SK-MEL-5 (cell line): ENCODE results near the gene FANK1. TPM values are rescaled to one million over a fixed set of nuclear protein-coding genes. Genes with fewer than 3 reads are reported as not detected.

Experiments
- DNase-seq: peaks from one replicate; pipeline ENCODE4 v3.0.0-alpha.2; 2016; ENCODE audit warnings: low read depth, low spot score
- in situ Hi-C: cut with HindIII; loops from 2 replicates; pipeline ENCODE4 v1.10.0; 2016; ENCODE audit warnings: low sequenced_read_pairs, high pct_unique_total_duplicates, low pct_unique_long_range_greater_than_20kb
- total RNA-seq: library from RNA; depleted of rRNA; stranded (reverse); fragments of >200 nt; shearing (Covaris generic); gene quantifications from 2 replicates; pipeline ENCODE4 v1.2.3, GENCODE V29; 2014

The FANK1 gene
- total RNA-seq, 1 experiment from 2014 or later = 1.6 TPM

DNA sequence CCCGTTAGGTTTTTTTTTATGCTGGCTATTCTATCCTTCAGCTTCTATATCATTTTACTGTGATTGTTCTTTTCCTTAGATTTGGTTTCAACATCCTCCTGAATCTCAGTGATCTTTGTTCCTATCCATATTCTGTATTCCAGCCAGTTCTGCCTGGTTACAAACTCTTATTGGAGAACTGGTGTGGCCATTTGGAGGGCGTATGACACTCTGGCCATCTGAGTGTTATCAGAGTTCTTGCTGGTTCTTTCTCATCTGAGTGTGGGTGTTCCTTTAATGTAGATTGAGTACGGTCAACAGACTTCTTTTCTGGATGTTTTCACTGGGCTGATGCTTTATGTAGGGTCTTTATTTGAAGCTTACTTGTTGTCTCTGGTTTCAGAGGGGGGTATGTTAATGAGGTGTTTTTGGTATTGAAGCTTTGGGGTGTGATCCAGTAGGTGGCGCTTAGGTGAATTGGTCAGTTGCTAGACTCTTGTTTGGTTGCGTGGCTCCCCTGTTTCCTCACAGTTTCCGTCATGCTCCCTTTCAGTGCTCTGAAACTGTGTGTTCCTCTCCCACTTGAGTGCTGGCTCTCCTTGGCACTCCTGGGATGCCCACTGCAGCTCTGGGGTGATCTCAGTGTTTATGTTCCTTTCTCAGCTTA, 80.7 kb downstream of the FANK1 start:
- in situ Hi-C loops = no loop called here

DNA sequence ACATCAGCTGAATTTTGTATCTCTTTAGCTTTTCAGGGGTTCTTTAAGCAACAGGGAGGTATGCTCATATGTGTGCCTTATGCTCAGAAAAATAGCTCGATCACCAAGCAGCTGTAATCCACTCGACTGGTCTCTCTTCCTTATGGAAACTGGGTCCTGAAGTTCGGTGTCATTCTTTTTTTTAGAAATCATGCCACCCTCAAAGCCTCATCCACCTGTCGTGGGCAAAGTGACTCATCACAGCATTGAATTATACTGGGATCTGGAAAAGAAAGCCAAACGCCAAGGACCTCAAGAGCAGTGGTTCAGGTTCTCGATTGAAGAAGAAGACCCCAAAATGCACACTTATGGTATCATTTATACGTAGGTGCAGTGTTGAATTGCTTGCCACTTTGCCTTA, 83.6 kb downstream of the FANK1 start:
- no peak for DNase-seq
- in situ Hi-C loops = no loop called here

More for the DNA sequence above, 80.7 kb downstream of the FANK1 start:
- DNase-seq = peak; percentile 35

DNA sequence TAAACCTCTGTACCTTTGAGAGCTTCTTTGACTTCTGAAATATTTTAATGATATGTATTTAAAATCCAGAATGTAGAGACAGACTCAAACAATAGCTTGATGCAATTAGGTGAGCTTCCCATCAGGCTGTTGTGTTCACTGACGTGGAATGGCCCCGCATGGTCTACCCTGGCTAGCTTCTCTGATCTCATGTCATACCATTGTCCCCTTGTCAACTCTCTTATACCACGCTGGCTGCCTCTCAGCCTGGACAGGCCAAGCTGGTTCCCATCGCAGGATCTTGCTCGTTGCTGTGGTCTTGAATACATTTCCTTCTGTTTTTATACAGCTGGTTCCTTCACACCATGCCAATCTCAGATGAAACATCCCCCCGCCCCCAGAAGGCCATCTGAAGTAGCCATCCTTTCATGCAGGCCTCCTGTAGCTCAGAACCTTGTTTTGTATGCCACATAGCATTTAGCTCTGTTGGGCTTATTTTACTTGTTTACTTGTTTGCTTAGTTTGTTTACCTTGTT, 84.2 kb downstream of the FANK1 start:
- in situ Hi-C loops = no loop called here
- DNase-seq = no peak

DNA sequence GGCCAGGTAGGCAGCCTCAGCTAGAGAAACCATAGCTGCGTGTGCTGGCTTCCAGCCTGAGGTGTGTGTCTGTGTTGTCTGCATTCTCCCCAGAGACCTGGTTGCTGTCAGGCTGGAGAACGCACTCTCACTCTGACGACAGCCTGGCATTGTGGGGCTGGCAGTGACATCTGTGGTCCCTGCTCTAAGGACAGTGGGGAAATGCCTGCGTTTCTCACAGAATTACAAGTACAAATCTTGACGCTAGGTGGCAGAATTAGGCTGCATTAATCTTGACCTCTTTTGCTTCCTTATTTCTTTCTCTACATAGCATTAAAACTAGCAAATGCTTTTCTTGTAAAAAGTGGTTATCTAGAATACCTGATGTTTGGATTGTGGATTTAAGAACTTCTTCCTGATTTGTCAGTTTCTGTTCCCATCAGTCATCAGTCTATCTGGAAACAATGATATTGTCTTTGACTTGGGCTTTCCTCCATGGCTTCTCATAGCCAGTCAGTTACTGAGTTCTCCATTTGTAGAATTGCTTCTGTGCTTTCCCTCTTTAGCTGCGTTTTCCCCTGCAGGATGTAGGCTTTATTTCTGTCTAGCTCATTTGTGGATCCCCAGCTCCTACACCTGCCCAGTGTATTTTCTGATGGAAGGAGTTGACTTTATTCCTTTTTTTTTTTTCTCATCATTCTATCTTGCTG, 86.0 kb downstream of the FANK1 start:
- in situ Hi-C loops = no loop called here
- peak; percentile 67 for DNase-seq

DNA sequence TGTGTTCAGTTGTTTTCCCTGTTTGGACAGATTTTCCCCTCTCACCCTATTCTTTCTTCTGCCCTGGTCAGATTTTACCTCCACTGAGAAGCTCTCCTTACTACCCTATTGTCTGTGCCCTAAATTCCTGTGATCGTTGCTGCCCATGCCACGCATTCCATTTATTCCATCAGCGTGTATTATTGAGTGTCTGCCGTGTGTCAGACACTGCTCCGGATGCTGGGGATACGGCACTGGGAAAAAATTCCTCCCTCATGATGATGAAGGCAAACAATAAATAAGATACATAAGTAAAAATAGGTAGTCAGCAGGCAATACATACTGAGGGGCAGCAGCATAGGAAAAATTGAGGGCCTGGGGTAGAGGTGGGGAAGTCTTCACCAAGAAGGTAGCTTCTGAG, 86.8 kb downstream of the FANK1 start:
- in situ Hi-C loops = no loop called here

DNA sequence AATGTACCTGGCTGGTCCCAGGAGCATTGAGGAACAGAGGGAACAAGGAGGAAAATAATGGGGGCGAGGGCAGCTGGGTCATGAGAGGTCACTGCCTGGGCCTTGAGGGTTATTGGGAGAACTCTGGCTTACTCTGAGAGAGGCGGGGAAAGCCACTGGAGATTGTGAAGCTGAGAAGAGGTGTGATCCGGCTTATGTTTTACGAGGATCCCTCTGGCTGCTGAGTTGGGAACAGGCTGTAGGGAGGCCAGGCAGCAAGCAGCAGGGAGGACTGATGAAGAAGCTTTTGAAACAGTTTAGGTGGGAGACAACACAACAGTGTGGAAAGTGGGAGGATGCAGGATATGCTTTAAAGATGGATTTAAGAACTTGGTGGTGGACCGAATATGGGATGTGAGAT, 87.3 kb downstream of the FANK1 start:
- DNase-seq = no peak
- in situ Hi-C loops = no loop called here

More for the DNA sequence above, 86.8 kb downstream of the FANK1 start:
- no peak for DNase-seq

DNA sequence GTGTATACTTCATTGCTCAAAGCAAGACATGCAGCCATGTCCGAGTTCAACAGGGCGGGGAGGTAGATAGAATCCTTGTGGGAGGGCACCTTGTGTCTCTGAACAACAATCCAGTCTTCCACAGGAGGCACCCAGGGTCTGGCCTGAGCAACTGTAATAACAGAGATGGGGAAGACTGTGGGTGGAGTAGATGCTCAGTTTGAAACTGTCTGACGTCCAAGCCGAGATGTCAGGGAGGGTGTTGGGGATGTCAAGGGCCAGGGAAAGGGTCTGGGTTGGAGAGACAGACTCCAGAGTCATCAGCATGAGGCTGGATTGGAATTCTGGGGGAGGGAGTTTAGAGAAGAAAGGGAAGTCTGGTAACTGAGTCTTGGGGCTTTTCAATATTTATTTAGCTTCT, 88.0 kb downstream of the FANK1 start:
- DNase-seq = no peak
- in situ Hi-C loops = no loop called here

DNA sequence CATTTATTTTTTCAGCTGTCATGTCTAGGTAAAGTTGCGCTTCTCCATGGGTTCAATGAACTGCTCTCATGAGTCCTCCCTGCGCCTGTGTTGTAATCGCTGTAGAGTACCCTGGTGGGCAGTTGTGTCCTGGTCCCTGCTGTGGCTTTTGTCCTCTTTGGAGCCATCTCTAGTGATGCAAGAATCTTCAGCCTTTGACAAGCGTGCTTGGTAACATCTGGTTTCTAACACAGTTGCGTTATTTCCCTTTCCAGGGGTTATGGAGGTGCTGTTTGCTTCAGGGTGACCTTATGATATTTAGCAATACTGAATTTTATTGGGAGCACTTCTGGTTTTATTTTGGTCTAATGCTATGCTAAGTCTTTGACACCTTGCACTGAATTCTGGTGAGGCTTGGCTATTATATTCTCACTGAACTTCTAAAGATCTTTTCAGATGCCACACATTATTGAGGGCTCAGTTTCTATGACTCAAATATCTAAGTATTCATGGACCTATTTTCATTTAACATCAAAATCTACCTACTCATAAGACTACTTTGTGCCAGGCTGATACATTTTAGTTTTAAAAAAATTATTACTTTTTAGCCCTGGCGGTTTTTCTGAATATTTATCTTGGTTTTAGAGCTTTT, 88.6 kb downstream of the FANK1 start:
- in situ Hi-C loops = no loop called here
- no peak for DNase-seq

DNA sequence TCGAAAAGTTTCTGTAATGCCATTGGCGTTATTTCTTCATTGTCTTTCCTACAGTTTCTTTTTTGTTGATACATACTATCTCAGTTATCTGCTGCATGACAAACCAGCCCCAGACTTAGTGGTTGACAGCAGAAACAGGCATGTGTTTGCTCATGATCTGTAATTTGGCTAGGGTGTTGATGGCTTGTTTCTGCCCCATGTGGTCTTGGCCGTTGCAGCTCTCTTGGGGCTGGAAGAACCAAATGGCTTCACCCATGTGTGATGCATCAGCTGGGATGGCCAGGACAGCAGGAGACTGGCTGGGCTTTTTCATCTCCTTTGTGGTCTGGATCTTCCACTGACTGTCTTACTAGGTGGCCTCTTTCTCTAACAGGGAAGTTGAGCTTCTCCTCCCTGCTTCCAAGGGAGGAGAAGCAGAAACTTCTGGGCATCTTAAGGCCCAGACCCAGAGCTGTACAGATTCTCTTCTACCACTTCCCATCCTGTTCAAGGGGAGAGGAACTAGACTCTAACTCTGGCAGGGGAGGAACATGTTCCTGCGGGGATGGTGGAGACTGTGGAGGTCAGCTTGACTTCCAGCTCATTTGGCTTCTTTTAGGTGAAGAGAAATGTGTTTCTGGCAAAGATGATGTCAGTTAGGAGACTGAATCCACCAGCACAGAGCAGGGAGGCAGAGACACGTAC, 89.3 kb downstream of the FANK1 start:
- DNase-seq = no peak
- in situ Hi-C loops = no loop called here

DNA sequence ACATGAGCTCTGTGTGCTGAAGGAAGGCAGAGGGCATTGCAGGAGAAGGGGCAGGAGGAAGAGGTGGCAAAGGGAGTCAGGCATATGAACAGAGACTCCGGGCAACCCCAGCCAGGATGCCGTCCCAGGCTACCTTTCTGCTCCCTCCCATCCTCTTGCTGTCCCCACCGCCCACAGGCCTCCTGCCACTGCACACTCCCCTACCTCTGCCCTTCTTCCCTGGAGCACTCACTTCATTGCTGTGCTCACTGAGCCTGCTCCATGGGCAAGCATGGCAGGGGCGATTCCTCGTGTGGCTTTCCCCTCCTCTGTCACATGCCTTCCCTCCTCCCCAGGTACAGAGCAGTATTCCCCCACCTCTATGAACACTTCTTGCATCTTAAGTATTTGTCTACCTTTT, 93.4 kb downstream of the FANK1 start:
- in situ Hi-C loops = no loop called here
- DNase-seq = no peak

DNA sequence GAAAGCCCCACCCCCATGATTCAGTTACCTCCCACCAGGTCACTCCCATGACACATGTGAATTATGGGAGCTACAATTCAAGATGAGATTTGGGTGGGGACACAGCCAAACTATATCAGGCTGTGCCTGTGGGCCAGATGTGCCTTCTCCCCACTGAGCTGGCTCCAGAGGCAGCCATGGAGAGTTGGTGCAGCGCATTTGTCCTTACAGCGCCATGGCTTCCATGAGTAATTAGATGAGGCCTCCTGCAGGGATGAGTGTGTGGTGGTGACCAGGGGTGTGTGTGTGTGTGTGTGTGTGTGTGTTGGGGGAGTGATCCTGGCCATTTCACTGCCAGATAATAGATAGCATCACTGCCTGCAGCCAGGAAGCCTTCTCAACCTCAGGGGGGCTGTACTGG, 94.6 kb downstream of the FANK1 start:
- in situ Hi-C loops = no loop called here
- DNase-seq = no peak

DNA sequence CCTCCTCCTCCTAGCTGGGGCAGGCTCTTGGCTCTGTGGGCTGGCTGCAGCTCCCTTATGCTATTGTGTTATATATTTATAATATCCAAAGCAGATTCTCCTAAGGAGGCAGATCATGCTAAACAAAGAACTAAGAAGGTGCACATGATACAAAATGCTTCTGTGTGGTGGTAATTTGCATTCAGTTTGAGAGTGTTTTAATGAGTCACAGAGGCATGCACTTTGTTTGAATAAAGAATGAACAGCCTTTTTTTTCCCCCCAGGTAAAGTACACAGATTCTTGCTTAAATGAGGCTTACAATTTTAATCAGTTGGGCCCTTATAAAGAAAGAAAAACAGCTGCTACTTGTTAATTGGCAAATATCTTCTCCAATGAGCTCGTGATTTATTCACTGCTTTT, 95.0 kb downstream of the FANK1 start:
- no peak for DNase-seq
- in situ Hi-C loops = no loop called here

DNA sequence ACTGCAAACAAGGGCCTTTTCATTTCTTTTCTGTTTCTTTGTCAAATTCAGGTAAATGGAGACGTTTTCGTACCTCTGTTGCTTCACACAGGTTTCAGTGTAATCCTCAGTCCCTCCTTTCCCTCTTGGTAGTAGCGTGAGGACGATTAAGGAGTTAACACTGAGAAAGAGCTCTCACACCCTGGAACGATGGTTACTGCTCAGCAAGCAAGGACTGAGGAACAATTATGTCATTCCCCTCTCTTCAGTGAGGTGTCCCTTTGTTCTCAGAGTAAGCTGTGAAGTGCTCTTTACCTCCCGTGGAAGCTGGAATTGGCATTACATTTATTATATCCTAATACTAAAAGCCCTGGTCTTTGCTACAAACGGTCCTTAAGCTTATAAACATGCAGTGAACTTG, 95.9 kb downstream of the FANK1 start:
- DNase-seq = no peak
- in situ Hi-C loops = no loop called here

DNA sequence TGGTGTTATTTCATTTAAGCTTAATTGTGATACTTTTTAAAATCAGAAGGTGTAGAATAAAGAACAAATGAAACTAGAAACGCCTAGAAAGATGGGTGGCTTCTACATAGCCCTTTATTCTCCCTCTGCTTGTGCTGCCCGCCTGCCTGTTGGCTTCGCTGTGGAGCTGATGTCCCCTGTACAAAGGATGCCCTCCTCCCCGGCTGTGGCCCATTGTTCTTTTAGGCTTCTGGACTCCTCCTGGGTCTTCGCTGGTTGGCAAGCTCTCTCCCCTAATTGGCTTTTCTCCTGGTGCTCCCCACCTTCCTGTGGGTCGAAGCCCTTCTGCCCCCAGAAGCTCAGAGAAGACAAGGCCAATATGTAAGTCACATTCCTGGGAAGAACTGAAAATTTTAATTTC, 98.2 kb downstream of the FANK1 start:
- no peak for DNase-seq
- in situ Hi-C loops = no loop called here

DNA sequence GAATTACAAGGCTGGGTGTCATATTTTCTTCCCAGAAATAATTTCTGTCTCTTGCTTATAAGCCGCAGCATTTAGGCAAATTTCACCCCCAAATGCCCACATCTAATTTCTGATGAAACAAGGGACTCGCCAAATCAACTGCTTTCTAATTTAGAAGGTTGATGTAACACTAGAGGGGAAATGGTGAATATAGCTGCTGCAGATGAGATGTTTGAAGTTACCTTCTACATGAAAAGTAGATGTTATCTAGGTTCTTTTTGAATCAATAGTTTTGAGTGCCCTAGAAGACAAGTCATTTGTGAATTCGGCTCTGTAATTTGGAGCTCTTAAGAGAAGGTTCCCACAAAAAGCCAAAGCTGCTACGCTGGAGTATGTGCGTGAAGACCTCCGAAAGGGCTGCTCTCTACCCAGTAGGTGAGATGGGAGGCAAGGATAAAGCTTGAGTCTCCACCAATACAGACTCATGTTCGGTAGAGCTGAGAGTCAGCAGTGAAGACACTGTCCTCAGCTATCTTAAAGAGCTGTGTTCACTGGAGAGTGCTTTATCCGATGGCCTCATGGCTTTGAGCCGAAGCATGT, 99.5 kb downstream of the FANK1 start:
- DNase-seq = no peak
- in situ Hi-C loops = no loop called here

DNA sequence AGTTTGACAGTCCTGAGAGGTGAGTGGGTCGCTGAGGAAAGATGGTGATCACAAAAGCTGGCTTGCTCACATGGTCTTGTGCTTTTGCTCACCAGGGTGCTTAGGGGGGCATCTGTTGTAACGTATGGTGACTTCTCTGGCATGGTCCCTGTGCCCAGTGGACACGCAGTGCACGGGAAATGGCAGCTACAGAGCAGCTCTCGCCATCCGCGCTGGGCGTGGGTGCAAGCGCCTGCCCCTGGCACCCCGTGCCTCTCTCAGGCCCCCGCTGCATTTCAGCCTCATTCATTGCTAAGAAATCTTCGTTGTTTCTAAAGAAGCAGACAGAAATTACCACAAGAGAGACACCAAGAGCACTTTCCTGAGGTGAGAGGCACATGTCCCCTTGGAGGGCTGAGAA, 101.2 kb downstream of the FANK1 start:
- DNase-seq = no peak
- in situ Hi-C loops = no loop called here

DNA sequence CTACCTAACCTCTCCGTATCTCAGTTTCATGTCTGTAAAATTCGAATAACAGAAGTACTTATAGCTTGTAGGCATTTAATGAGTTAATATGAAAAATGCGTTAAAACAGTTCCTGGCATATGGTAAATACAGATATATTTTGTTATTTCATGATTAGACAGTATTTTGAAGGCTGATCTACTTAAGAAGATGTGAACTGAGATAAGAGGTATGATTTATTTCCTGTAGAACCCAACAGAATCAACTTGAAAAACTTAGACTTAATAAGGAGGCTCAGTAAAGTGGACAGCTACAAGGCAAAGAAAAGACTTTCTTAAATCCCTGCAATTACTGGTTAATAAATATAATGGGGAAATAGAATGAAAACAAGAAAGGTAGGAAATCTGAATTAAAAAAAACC, 103.3 kb downstream of the FANK1 start:
- in situ Hi-C loops = no loop called here
- no peak for DNase-seq

DNA sequence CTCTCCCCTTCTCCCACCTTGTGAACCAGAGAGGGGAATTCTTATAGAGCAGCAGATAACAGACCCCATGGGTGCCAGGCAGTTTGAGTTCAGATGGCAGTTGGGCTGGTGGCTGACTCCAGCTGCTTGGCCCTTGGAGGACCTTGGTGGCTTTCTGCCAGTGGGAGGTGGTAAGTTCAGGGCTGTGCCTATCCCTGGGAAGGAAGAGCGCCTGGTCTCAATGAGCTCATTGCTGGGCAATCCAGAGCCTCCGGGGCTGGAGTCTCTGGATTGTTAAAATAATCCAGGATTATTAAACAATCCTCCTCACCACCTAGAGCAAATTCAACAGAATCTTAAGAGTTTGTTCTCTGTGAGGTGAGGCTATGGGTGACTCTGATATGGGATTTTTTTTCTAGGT, 105.2 kb downstream of the FANK1 start:
- in situ Hi-C loops = no loop called here
- peak; percentile 4 for DNase-seq
